A549 (cell line): ENCODE data around the gene ADCYAP1R1.

ENCODE experiments used
- BHLHE40 ChIP-seq: IDR thresholded peaks from 2 replicates; pipeline ENCODE4 v1.6.1; 2012; ENCODE audit warnings: low read depth, low read length, inconsistent platforms
- EP300 ChIP-seq, 2 experiments: fragments of >200 bp; sonication (Bioruptor Twin); formaldehyde crosslinking; IDR thresholded peaks; 2 replicates in 1 of 2; 3 replicates in 1 of 2; pipeline ENCODE4 v1.6.1; 2016 to 2017
- JUNB ChIP-seq: fragments of >200 bp; sonication (Bioruptor Twin); formaldehyde crosslinking; IDR thresholded peaks from 2 replicates; pipeline ENCODE4 v1.6.1; 2016
- POLR2A ChIP-seq: IDR thresholded peaks from 2 replicates; pipeline ENCODE4 v1.6.1; 2012; ENCODE audit warnings: mild to moderate bottlenecking, low read length
- TF ChIP-seq, protein P1 (sequence below): fragments of >200 bp; sonication (Bioruptor Twin); formaldehyde crosslinking; IDR thresholded peaks from 3 replicates; pipeline ENCODE4 v1.5.1; 2016
- TF ChIP-seq, protein P2 (sequence below): fragments of >200 bp; sonication (Bioruptor Twin); formaldehyde crosslinking; IDR thresholded peaks from 2 replicates; pipeline ENCODE4 v1.6.1; 2016
- TF ChIP-seq, protein P3 (sequence below): fragments of 450-650 bp; IDR thresholded peaks from 2 replicates; pipeline ENCODE4 v1.6.1; 2014; ENCODE audit warnings: antibody characterized with exemption

DNA sequence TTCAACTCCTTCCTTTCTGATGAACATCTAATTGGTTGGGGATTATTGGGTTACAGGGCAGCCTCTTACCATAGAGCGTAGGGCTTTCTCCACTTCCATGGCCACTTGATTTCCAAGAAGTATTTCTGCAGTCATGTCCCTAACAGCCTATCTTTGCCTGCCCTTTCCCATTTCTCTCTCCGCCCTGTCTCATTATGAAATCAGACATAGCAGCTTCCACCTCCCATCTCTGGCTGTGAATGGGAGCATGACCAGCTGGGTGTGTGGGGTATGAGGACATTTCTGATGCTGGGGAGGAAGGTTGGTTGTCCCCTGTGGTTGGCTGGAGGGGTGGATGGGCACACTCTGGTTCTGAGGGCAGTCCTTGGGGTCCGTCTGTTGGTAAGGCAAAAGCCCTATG, 41.2 kb downstream of the ADCYAP1R1 start:
- TF ChIP-seq, protein P1, sequence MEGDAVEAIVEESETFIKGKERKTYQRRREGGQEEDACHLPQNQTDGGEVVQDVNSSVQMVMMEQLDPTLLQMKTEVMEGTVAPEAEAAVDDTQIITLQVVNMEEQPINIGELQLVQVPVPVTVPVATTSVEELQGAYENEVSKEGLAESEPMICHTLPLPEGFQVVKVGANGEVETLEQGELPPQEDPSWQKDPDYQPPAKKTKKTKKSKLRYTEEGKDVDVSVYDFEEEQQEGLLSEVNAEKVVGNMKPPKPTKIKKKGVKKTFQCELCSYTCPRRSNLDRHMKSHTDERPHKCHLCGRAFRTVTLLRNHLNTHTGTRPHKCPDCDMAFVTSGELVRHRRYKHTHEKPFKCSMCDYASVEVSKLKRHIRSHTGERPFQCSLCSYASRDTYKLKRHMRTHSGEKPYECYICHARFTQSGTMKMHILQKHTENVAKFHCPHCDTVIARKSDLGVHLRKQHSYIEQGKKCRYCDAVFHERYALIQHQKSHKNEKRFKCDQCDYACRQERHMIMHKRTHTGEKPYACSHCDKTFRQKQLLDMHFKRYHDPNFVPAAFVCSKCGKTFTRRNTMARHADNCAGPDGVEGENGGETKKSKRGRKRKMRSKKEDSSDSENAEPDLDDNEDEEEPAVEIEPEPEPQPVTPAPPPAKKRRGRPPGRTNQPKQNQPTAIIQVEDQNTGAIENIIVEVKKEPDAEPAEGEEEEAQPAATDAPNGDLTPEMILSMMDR: no peak
- no peak for TF ChIP-seq EP300 (IDR thresholded peaks at IDR 0.05)
- TF ChIP-seq, protein P2, sequence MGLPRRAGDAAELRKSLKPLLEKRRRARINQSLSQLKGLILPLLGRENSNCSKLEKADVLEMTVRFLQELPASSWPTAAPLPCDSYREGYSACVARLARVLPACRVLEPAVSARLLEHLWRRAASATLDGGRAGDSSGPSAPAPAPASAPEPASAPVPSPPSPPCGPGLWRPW: no peak
- TF ChIP-seq POLR2A: no peak
- TF ChIP-seq BHLHE40: no peak
- TF ChIP-seq JUNB: no peak
- TF ChIP-seq, protein P3, sequence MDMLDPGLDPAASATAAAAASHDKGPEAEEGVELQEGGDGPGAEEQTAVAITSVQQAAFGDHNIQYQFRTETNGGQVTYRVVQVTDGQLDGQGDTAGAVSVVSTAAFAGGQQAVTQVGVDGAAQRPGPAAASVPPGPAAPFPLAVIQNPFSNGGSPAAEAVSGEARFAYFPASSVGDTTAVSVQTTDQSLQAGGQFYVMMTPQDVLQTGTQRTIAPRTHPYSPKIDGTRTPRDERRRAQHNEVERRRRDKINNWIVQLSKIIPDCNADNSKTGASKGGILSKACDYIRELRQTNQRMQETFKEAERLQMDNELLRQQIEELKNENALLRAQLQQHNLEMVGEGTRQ: no peak
